ENCODE measurements around the gene S100A2.

Gene S100A2

DNA sequence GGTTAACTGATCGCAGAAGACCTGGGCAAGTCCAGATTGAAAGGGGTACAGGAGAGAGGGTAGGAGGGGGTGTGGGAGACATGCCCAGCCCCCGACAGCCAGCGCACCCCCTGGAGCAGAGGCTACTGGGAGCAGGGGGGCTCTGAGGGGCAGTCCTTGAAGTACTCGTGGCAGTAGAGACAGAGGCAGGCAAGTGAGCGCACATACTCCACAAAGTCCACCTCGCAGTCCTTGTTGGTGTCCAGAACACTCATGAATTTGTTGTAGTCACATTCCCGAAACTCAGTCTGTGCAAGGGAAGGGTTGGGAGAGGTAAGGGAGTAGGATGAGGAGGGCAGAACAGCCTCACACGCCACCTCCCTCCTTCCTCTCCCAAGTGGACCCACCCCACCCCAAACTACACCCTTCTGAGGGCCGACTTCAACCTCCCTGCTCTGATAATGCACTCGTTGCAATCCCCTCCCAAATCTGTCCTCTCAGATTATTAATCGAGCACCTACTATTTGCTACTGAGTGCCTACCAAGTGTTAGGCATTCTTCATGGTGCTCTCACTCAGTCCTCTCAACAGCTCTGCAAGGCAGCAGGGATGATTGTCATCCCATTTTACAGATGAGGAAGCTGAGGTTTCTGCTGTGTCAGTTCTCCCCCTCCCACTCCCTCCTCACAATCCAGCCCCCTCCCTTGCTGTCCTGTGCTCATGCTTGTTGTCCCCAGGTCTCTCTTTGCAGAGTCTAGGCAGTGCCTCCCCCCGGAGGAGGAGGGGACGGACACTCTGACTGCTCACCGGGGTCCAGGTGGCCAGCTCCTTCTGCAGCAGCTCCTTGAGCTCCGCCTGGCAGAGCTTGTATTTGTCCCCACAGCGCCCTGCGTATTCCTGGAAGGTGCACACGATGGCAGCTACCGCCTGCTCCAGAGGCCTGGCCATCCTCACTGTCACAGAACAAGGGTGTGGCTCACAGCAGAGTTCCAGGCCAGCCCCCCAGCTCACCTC, 17.8 kb downstream of the S100A2 start:
- Mint-ChIP-seq H3K36me3 (ENCODE audit: low read depth) (peaks cover 22% of the 10 kb centered on the region), H3K4me1 (ENCODE audit: low read depth) (peaks cover 48% of the 10 kb centered on the region), H3K27me3 (no peaks in the 10 kb centered on the region), H3K9me3 (no peaks in the 10 kb centered on the region), H3K27ac (no peak overlapping the region), H3K4me3 (no peak overlapping the region)
- no peak for DNase-seq

- Mint-ChIP-seq H3K4me1 (ENCODE audit: low read depth) (peaks cover 57% of the 10 kb centered on the region), H3K9me3 (no peaks in the 10 kb centered on the region), H3K36me3 (ENCODE audit: low read depth) (peaks cover 23% of the 10 kb centered on the region), H3K4me3 (no peak overlapping the region), H3K27ac (peak overlapping the region; percentile 97), H3K27me3 (no peaks in the 10 kb centered on the region)
- DNase-seq: no peak
Observed at GRCh38 chr1:153546796-153547559, 18.7 kb downstream of the S100A2 start.

GRCh38 chr1:153546371-153546770, 19.3 kb downstream of the S100A2 start:
- Mint-ChIP-seq H3K27ac (peak overlapping the region; percentile 97), H3K36me3 (ENCODE audit: low read depth) (peaks cover 23% of the 10 kb centered on the region), H3K4me3 (peak overlapping the region; percentile 81)

DNA sequence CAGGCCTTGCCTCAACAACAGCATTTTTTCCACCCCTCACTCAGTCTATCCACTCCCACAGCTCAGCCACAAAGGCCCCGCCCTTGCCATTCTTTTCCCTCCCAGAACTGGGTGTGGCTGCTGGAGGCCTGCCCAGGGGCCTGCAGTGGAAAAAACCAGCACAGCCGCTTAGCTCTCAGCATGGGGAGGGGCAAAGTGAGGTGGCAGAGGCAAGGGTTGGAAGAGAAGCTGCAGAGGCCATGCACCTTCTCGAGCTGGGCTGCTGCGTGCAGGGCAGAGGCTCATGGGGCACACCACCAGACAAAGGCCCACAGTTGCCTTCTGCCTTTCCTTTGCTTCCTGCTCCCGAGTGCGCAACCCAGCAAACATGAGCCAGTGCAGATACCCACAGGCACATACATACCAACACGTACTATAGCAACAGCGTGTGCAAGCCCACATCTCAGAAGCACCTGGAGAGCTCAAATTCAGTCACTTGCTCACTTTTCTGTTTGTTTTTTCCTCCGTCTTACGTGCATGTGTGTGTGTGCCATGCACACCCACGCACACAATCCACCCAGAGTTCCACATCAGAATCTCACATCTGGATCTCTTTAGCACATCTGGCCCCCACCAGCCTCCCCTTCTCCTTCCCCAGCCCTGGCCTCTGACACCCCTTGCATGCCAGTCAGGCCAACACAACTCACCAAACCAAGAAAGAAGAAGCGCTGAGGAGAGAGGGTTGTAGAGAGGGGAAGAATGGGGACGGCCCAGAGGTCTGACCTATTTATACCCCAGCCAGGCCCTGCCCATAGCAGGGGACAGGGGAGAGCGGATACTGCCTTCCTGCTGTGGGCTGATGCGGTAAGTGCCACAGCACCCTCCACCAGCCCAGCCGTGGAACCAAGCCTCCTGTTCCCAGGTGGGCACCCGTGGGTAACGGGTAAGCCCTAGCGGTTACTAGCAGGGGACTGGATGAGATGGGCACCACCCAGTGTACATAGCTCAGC, 20.3 kb downstream of the S100A2 start, which contains the start of gene S100A4:
Gene S100A4 (minus strand): TSS at position 740 of the 989 bp plus-strand sequence. CDS start 1,012 bp downstream, outside the sequence.
- Mint-ChIP-seq H3K27me3 (no peaks in the 10 kb centered on the region), H3K27ac (peak within 1 kb of the TSS; percentile 97), H3K9me3 (no peaks in the 10 kb centered on the region), H3K36me3 (ENCODE audit: low read depth) (peaks cover 25% of the 10 kb centered on the region), H3K4me3 (peak within 1 kb of the TSS; percentile 81), H3K4me1 (ENCODE audit: low read depth) (peaks cover 73% of the 10 kb centered on the region)
- DNase-seq: peak; percentile 96

More at GRCh38 chr1:153546371-153546770, 19.3 kb downstream of the S100A2 start:
- Mint-ChIP-seq H3K27me3 (no peaks in the 10 kb centered on the region), H3K4me1 (ENCODE audit: low read depth) (peaks cover 63% of the 10 kb centered on the region), H3K9me3 (no peaks in the 10 kb centered on the region)
- peak; percentile 31 for DNase-seq

DNA sequence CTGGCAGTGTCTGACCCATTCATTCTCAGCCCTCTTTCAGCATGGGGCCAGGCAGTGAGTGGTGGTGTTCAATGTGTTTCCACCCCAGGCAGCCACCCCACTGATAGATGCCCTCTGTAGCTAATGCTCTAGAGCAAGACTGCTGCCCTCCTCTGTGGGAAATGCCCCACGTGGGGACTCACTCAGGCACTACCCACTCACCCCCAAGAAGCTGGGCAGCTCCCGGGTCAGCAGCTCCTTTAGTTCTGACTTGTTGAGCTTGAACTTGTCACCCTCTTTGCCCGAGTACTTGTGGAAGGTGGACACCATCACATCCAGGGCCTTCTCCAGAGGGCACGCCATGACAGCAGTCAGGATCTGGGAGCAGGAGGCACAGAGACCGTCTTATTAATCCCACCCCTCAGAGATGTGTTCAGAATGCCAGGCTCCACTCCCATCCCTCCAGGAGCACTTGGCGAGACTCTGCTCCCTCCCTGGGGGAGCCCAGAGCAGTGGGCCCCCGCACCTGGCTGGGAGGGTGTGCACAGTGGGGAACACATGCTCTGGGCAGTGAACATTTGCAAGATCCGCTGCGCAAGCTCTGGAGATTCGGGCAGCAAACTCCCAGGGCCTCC, 21.1 kb downstream of the S100A2 start:
- H3K9me3 Mint-ChIP-seq: no peaks in the 10 kb centered on the region
- H3K27me3 Mint-ChIP-seq: no peaks in the 10 kb centered on the region
- peak overlapping the region; percentile 81 for H3K4me3 Mint-ChIP-seq
- H3K27ac Mint-ChIP-seq: peak overlapping the region; percentile 97
- DNase-seq: no peak
- H3K36me3 Mint-ChIP-seq (ENCODE audit: low read depth): peaks cover 25% of the 10 kb centered on the region
- peaks cover 81% of the 10 kb centered on the region for H3K4me1 Mint-ChIP-seq (ENCODE audit: low read depth)

DNA sequence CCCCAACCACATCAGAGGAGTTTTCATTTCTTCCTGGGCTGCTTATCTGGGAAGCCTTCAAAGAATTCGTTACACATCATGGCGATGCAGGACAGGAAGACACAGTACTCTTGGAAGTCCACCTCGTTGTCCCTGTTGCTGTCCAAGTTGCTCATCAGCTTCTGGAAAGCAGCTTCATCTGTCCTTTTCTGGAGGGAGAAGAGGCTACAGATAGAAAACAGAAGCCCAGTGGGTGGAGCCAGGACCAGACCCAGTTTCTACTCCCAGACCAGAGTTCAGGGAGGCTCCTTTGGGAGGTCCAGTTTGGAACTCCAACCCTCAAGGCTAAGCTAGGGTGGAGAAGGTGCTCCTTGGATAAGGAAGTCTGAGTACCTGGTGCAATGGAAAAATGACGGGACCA, 21.9 kb downstream of the S100A2 start:
- DNase-seq: no peak
- Mint-ChIP-seq H3K4me1 (ENCODE audit: low read depth) (peaks cover 83% of the 10 kb centered on the region), H3K27me3 (no peaks in the 10 kb centered on the region), H3K27ac (peak overlapping the region; percentile 97), H3K4me3 (peak overlapping the region; percentile 81), H3K36me3 (ENCODE audit: low read depth) (peaks cover 25% of the 10 kb centered on the region), H3K9me3 (no peaks in the 10 kb centered on the region)

- Mint-ChIP-seq H3K27me3 (no peaks in the 10 kb centered on the region), H3K9me3 (no peaks in the 10 kb centered on the region), H3K36me3 (ENCODE audit: low read depth) (peaks cover 25% of the 10 kb centered on the region), H3K4me1 (ENCODE audit: low read depth) (peaks cover 82% of the 10 kb centered on the region), H3K4me3 (peak overlapping the region; percentile 81), H3K27ac (peak overlapping the region; percentile 97)
- DNase-seq: no peak
Observed at GRCh38 chr1:153542956-153543711, 22.5 kb downstream of the S100A2 start.

DNA sequence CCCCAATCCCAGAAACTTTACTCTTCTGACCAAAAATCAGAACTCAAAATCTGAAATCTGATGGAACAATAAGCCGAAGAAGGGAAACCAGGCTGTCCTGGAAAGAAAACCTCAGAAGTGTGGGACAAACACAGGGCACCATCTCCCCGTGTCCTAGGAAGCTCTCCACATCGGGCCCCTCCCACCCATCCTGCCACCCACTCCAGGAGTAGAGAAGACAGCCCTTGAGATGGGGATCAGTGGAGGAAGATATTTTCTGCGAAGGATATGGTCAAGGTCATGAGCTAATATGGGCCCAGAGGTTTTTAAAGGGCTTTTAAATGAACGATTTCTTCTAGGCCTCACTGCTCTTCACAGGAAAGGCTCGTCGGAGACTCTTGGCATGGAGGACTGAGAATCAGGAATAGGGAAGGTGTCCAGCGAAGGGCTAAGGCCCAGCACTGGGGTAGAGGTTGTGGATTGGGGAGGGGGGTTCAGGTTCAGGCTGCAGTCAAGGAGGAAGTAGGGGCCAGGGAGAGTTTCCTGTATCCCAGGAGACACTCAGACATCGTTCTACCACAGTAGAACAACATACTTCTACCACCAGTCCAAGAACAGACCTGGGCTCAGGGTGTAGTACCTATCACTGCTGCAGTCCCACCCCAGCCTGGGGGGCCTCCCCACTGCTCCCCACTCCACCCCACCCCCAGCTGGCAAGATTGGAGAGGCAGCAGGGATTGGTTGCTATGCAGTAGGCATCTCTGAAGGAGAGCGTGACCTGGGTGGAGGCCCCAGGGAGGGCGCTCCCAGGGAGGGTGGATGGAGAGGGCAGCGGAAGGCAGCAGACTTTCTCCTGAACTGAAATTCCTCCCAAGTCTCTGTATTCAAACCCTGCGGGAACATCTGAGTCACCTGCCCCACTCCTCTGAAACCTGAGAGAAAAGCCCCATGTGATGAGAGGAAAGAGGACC, 23.7 kb downstream of the S100A2 start:
- Mint-ChIP-seq H3K4me1 (ENCODE audit: low read depth) (peaks cover 88% of the 10 kb centered on the region), H3K27me3 (no peaks in the 10 kb centered on the region), H3K36me3 (ENCODE audit: low read depth) (peaks cover 25% of the 10 kb centered on the region), H3K9me3 (no peaks in the 10 kb centered on the region), H3K27ac (peak overlapping the region; percentile 97), H3K4me3 (no peak overlapping the region)
- no peak for DNase-seq

DNA sequence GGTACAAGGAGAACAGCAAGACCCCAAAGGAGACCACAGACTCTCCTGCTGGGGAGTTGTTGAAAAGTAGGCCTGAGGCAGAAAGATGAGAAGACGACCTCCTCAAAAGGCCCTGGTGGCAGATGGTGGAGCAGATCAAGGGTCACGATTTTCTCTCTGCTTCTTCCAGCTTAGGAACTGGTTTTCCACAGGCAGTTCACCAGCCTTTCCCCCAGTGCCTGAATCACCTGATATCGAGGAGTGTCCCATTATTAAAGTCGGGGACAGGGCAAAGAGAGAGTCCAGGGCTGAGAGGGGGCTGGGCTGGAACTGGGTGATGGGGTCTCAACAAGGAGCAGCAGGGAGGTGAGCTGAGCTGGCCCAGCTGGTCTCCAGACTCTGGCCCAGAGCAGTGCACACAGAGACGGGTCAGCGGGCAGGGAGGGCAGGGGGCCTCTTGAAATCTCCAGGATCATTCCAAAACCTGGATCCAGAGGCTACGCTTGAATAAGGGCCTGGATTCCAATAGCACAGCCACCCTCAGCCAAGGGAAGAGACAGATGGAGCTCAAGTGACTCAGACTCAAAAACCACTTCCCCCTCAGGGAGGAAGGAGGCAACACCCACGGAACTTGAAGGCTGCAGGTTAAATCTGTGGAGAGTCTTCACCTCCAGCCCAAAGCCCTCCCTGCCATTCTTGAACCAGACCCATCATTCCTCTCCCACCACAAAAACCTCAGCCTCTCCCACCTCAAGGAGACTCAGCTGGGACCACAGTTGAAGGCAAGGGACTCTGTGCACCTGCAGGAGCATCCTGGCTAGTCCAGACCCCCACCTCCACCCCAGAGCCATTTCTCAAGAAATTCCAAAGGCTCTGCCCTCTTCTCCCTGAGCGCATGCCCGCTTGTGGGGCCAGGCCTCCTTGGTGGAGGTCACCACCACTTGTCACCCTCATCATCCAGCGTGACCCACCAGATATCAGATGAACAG, 25.0 kb downstream of the S100A2 start, which contains the start of gene S100A5:
Gene S100A5 (minus strand): TSS at position 541 of the 968 bp plus-strand sequence. CDS start 743 bp downstream, outside the sequence.
- H3K4me1 Mint-ChIP-seq (ENCODE audit: low read depth): peaks cover 87% of the 10 kb centered on the region
- peaks cover 29% of the 10 kb centered on the region for H3K36me3 Mint-ChIP-seq (ENCODE audit: low read depth)
- peak within 1 kb of the TSS; percentile 44 for H3K4me3 Mint-ChIP-seq
- no peaks in the 10 kb centered on the region for H3K9me3 Mint-ChIP-seq
- peak within 1 kb of the TSS; percentile 97 for H3K27ac Mint-ChIP-seq
- DNase-seq: peak; percentile 65
- H3K27me3 Mint-ChIP-seq: no peaks in the 10 kb centered on the region

DNA sequence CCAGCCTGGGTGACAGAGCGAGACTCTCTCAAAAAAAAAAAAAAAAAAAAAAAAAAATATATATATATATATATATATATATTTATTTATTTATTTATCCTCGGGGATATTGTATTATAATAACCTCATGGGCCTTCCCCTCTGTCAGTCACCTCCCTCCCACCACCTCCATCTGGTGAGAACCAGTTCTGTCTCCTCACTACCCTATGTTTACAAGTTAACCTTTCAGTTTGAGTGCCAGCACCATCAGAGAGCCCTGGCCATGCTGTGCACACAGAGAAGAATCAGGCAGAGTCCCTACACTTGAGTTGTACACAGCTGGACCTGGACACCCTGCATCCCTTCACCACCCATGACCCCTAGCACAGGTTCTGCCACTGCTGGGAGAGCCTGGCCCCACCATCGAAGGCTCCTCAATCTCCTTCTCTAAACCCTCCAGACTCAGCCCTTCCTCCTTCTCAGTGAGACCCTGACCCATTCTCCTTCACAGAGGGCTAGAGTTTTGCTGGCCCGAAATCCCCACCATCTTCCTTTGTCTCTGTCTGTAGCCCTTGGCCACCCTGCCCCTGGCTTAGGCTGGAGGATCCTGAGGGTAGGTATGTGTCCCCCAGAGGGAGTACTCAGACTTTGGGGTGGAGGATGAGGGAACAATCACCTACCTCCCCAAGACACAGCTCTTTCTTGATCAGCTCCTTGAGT, 26.1 kb downstream of the S100A2 start:
- Mint-ChIP-seq H3K9me3 (no peaks in the 10 kb centered on the region), H3K4me1 (ENCODE audit: low read depth) (peaks cover 84% of the 10 kb centered on the region), H3K27me3 (no peaks in the 10 kb centered on the region), H3K4me3 (no peak overlapping the region), H3K27ac (peak overlapping the region; percentile 97), H3K36me3 (ENCODE audit: low read depth) (peaks cover 35% of the 10 kb centered on the region)
- no peak for DNase-seq

Data from activated T-cell treated with anti-CD3 and anti-CD28 coated beads, Interleukin-2, amount 50 U/mL, for 24 hours (primary cell).